ENCODE measurements around the gene CTNND2.
"Not testable (repeated sequence)": the region's sequence is repeated elsewhere in the genome, so short reads cannot be mapped to it uniquely, and the experiment has no call there.

The CTNND2 gene

GRCh38 chr5:11319836-11320580, 584.2 kb downstream of the CTNND2 start:
- DNase-seq (ENCODE audit: low read depth in 2 of 2), result no peak

- not testable (repeated sequence) for DNase-seq (ENCODE audit: low read depth in 2 of 2)
Measured at GRCh38 chr5:11313694-11314093, 590.6 kb downstream of the CTNND2 start.

- no peak for DNase-seq (ENCODE audit: low read depth in 2 of 2)
Measured at GRCh38 chr5:11311731-11312130, 592.5 kb downstream of the CTNND2 start.

- no peak for DNase-seq (ENCODE audit: low read depth in 2 of 2)
Measured at GRCh38 chr5:11311272-11311671, 593.0 kb downstream of the CTNND2 start.

- DNase-seq (ENCODE audit: low read depth in 2 of 2), result no peak
Measured at GRCh38 chr5:11310158-11310557, 594.1 kb downstream of the CTNND2 start.

- DNase-seq (ENCODE audit: low read depth in 2 of 2), result no peak
Measured at GRCh38 chr5:11306365-11306764, 597.9 kb downstream of the CTNND2 start.

- no peak for DNase-seq (ENCODE audit: low read depth in 2 of 2)
Measured at GRCh38 chr5:11305245-11305644, 599.0 kb downstream of the CTNND2 start.

- no peak for DNase-seq (ENCODE audit: low read depth in 2 of 2)
Measured at GRCh38 chr5:11304641-11305040, 599.6 kb downstream of the CTNND2 start.

GRCh38 chr5:11302663-11303062, 601.6 kb downstream of the CTNND2 start:
- DNase-seq (ENCODE audit: low read depth in 2 of 2), result no peak

GRCh38 chr5:11301171-11301570, 603.1 kb downstream of the CTNND2 start:
- no peak for DNase-seq (ENCODE audit: low read depth in 2 of 2)

GRCh38 chr5:11300736-11301135, 603.5 kb downstream of the CTNND2 start:
- no peak for DNase-seq (ENCODE audit: low read depth in 2 of 2)

GRCh38 chr5:11298877-11299276, 605.4 kb downstream of the CTNND2 start:
- no peak for DNase-seq (ENCODE audit: low read depth in 2 of 2)

- DNase-seq (ENCODE audit: low read depth in 2 of 2), result no peak
Measured at GRCh38 chr5:11293523-11293922, 610.7 kb downstream of the CTNND2 start.

GRCh38 chr5:11292648-11293356, 611.4 kb downstream of the CTNND2 start:
- no peak for DNase-seq (ENCODE audit: low read depth in 2 of 2)

- DNase-seq (ENCODE audit: low read depth in 2 of 2), result no peak
Measured at GRCh38 chr5:11289733-11290132, 614.5 kb downstream of the CTNND2 start.

- DNase-seq (ENCODE audit: low read depth in 2 of 2), result no peak
Measured at GRCh38 chr5:11289208-11289607, 615.0 kb downstream of the CTNND2 start.

- no peak for DNase-seq (ENCODE audit: low read depth in 2 of 2)
Measured at GRCh38 chr5:11281842-11282241, 622.4 kb downstream of the CTNND2 start.

- DNase-seq (ENCODE audit: low read depth in 2 of 2), result no peak
Measured at GRCh38 chr5:11277323-11277722, 626.9 kb downstream of the CTNND2 start.

- DNase-seq (ENCODE audit: low read depth in 2 of 2), result no peak
Measured at GRCh38 chr5:11273180-11273903, 630.9 kb downstream of the CTNND2 start.

GRCh38 chr5:11269515-11269914, 634.7 kb downstream of the CTNND2 start:
- no peak for DNase-seq (ENCODE audit: low read depth in 2 of 2)

- no peak for DNase-seq (ENCODE audit: low read depth in 2 of 2)
Measured at GRCh38 chr5:11268891-11269290, 635.4 kb downstream of the CTNND2 start.

- no peak for DNase-seq (ENCODE audit: low read depth in 2 of 2)
Measured at GRCh38 chr5:11266331-11266730, 637.9 kb downstream of the CTNND2 start.

- no peak for DNase-seq (ENCODE audit: low read depth in 2 of 2)
Measured at GRCh38 chr5:11261241-11261640, 643.0 kb downstream of the CTNND2 start.

Measured in fibroblast of skin of left quadriceps (primary cell).